OCI-LY1 (cell line): ENCODE results near the gene RP9.

ENCODE experiments used
- CTCF ChIP-seq: fragments of 200-600 bp; sonication (generic), shearing (Covaris generic); IDR thresholded peaks from 2 replicates; pipeline ENCODE4 v1.5.1; 2017; ENCODE audit warnings: mild to moderate bottlenecking, antibody characterized with exemption, low read length, moderate library complexity, mixed read lengths
- EZH2 ChIP-seq: fragments of 200-600 bp; sonication (generic), shearing (Covaris generic); IDR thresholded peaks from 2 replicates; pipeline ENCODE4 v1.8.0; 2017; ENCODE audit warnings: borderline replicate concordance, mixed run types, mild to moderate bottlenecking, antibody characterized with exemption, low read length, moderate library complexity, mixed read lengths

- TF ChIP-seq CTCF (no peak), EZH2 (no peak)
These were observed 38.4 kb downstream of the RP9 start for GRCh38 chr7:33070831-33071230.
